Cardiac fibroblast (primary cell): Measurements from ENCODE around the gene TC2N.

ENCODE experiments used
- DNase-seq, 2 donors: peaks; one replicate each; pipeline versions ENCODE4 v3.0.0 to v3.0.0-alpha.2; 2010; ENCODE audit warnings: low read depth in 2 of 2
- H3K4me3 ChIP-seq, 2 donors: replicated peaks in 1 of 2; 1 replicate in 1 of 2; 2 replicates in 1 of 2; pipeline ENCODE4 v1.5.1; 2011; ENCODE audit warnings: low read depth in 2 of 2, low read length in 2 of 2, mild to moderate bottlenecking in 2 of 2, moderate library complexity in 1 of 2
- TF ChIP-seq, protein P1 (sequence below): IDR thresholded peaks from one replicate; pipeline ENCODE4 v1.5.1; 2011; ENCODE audit warnings: low read depth, mild to moderate bottlenecking, low read length, inconsistent platforms

The TC2N gene

DNA sequence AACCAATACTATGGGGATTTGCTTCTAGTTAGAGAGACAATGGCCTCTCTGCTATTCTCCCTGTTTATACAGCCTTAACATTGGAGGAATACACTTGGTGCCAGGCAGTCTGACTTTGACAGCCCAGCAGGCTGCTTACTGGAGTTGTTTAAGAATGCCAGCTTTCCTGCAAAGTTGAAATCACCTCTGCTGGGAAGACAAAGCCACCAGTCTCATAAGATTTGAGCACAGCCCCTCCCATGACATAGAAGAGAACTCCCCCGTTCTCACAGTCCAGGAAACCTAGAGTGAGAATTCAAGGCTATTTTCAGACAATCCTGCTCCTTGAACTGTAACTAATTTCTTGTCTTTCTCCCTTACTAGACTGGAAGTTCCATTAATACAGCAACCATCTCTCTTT is 114.4 kb downstream of the TC2N start:
- H3K4me3 ChIP-seq: no peak overlapping the region
- no peak for DNase-seq
- TF ChIP-seq, protein P1, sequence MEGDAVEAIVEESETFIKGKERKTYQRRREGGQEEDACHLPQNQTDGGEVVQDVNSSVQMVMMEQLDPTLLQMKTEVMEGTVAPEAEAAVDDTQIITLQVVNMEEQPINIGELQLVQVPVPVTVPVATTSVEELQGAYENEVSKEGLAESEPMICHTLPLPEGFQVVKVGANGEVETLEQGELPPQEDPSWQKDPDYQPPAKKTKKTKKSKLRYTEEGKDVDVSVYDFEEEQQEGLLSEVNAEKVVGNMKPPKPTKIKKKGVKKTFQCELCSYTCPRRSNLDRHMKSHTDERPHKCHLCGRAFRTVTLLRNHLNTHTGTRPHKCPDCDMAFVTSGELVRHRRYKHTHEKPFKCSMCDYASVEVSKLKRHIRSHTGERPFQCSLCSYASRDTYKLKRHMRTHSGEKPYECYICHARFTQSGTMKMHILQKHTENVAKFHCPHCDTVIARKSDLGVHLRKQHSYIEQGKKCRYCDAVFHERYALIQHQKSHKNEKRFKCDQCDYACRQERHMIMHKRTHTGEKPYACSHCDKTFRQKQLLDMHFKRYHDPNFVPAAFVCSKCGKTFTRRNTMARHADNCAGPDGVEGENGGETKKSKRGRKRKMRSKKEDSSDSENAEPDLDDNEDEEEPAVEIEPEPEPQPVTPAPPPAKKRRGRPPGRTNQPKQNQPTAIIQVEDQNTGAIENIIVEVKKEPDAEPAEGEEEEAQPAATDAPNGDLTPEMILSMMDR: no peak

DNA sequence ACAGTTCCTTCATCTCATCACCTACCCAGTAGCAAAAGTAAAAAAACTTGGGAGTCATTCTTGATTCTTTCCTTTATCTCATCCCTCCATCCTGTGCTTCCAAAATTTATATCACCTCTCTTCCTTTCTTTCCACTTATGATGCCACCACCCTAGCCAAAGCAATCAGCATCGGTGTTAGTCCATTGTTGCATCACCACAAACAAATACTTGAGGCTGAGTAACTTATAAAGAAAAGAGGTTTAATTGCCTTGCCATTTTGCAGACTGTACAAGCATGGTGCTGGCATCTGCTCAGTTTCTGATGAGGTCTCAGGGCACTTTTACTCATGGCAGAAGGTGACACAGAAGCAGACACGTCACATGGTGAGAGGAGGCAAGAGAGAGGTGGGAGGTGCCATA is 115.6 kb downstream of the TC2N start:
- H3K4me3 ChIP-seq: no peak overlapping the region
- DNase-seq: no peak
- TF ChIP-seq, protein P1: no peak

DNA sequence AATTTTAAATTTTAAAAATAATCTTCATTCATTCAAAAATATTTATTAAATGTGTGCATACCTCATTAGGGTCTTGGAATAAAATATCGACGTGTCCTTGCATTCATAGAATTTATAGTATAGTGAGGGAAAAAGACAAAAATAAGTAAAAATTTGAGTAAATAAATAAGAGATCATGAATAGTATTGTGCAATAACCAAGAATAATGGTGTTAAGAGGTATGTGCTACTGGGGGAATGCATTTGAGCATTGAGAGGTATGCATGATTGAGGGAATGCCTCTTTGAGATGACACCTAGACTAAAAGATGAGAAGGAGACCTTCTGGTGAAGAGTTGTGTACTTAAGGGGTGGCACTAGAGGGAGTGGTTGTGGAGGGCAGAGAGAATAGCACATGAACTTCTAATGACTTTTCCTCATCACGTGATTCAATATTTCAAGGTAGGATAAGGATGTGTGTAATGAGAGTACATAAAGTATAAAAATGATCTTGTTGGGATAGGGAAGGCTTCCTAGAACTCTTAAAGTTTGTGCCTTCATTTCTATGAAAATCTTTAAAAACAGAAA is 116.6 kb downstream of the TC2N start:
- DNase-seq: no peak
- no peak overlapping the region for H3K4me3 ChIP-seq
- TF ChIP-seq, protein P1: no peak

DNA sequence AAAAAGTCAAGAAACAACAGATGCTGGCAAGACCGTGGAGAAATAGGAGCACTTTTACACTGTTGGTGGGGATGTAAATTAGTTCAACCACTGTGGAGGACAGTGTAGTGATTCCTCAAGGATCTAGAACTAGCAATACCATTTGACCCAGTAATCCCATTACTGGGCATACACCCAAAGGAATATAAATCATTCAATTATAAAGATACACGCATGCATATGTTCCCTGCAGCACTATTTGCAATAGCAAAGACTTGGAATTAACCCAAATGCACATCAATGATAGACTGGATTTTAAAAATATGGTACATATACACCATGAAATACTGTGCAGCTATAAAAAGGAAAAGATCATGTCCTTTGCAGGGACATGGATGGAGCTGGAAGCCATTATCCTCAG is 117.5 kb downstream of the TC2N start:
- no peak overlapping the region for H3K4me3 ChIP-seq
- TF ChIP-seq, protein P1: no peak
- DNase-seq: no peak

DNA sequence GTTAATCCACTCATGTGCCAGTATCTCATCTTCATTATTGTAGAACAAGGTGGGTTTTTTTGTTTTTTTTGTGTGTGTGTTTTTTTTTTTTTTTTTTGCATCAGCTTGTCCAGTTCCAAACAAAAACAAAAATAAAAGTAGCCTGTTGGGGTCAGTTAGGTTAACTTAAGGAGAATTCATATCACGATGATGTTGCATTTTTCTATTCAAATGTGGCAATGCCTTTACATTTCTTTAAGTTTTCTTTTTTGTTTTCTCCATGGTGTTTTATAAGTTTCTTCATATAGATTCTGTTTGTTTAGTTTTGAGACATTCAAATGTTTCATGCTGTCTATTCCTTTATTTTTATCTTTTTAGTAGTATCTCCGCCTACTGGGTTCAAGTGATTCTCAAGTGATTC is 119.3 kb downstream of the TC2N start:
- TF ChIP-seq, protein P1: no peak
- H3K4me3 ChIP-seq: no peak overlapping the region
- no peak for DNase-seq

DNA sequence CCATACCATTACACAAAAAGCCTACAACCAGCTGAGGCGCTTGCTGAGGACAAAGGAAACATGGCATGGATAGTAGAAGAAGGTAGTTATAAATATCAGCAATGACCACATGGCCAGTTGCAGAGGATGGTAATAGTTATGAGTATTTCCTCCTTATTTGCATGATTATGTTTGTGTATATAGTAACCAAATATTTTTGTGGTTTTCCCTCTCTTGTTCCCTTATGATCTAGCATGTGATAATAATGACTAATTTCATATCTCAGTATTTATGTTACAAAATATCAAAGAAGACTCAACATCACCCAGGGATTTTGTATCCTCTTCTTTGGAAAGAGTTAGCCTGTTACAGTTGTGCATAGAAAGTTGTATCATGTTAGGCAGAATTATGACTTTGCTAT is 122.0 kb downstream of the TC2N start:
- no peak overlapping the region for H3K4me3 ChIP-seq
- DNase-seq: peak in 1 of 2 donors; percentile 15
- TF ChIP-seq, protein P1: no peak

DNA sequence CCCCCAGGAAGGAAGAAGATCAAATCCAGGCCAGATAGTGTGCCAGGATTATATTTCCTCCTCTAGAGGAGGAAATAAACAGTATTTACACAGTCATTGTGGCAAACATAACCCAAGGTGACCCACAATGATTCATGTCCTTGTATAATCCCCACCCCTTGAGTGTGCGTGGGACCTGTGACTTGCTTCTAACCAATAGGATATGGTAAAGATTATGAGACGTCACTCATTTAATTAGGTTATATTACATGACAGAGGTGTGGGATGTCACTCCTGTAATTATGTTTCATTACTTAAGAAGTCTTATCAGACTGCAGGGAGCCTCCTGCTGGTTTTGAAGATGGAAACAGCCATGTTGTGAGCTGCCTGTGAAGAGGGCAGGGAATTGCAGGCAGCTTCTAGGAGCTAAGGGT is 123.3 kb downstream of the TC2N start:
- TF ChIP-seq, protein P1: no peak
- peak in 1 of 2 donors; percentile 15 for DNase-seq
- H3K4me3 ChIP-seq: no peak overlapping the region
